Measurements from ENCODE around the gene SMYD5. TPM values are rescaled to one million over a fixed set of nuclear protein-coding genes. Genes with fewer than 3 reads are reported as not detected.

The SMYD5 gene
- total and polyA plus RNA-seq, 9 of the 15 experiments (the other 6 are each of a cell fraction or from before 2014, with no cell fraction given): 11.4 to 56.8 (median 32.0) TPM

DNA sequence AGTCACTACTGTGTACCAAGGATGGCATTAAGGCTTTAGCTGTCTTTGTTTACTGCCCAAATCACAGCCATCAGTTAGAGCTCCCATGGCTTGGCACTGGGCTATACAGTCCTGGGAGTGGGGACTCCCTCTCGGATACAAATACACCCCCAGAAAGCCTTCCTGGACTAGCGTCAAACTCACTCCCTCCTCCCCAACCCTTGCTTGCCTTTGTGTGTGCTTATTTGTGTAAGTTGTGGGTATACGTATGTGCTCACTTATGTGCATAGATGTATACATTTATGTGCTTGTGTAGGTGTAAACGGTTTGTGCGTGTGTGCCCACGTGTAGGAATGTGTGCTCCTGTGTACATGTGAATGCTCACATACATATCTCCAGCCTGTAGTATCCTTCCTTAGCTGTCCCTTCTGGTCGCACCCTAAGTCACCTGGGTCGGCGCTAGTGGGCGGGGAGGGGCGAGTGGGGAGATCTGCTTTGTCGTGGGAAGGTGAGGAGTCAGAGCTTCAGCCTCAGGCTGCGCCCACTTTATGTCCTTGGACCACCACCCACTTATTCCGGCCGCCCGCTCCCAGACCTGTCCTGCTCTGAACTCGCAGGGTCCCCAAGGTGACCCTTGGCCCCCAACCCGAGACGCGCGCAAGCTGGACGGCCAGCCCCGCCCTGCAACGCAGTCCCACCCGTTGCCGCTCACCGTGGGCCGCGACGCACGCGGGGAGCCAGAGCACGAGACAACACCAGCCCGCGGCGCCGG, 18.5 kb downstream of the SMYD5 start (continued):
- 0 out of 2 replicates have a peak, but pooled peaks have one; percentile 11 for TF ChIP-seq MTA3 (IDR thresholded peaks at IDR 0.05; ENCODE audit: borderline replicate concordance)
- TF ChIP-seq, protein P1, sequence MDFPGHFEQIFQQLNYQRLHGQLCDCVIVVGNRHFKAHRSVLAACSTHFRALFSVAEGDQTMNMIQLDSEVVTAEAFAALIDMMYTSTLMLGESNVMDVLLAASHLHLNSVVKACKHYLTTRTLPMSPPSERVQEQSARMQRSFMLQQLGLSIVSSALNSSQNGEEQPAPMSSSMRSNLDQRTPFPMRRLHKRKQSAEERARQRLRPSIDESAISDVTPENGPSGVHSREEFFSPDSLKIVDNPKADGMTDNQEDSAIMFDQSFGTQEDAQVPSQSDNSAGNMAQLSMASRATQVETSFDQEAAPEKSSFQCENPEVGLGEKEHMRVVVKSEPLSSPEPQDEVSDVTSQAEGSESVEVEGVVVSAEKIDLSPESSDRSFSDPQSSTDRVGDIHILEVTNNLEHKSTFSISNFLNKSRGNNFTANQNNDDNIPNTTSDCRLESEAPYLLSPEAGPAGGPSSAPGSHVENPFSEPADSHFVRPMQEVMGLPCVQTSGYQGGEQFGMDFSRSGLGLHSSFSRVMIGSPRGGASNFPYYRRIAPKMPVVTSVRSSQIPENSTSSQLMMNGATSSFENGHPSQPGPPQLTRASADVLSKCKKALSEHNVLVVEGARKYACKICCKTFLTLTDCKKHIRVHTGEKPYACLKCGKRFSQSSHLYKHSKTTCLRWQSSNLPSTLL (IDR thresholded peaks at IDR 0.05): no peak
- TF ChIP-seq E2F3 (CRISPR knock-in tag; IDR thresholded peaks at IDR 0.05): 0 out of 2 replicates have a peak, but pooled peaks have one; percentile 47
- no peak for TF ChIP-seq DPF2 (IDR thresholded peaks at IDR 0.05)
- TF ChIP-seq, protein P2, sequence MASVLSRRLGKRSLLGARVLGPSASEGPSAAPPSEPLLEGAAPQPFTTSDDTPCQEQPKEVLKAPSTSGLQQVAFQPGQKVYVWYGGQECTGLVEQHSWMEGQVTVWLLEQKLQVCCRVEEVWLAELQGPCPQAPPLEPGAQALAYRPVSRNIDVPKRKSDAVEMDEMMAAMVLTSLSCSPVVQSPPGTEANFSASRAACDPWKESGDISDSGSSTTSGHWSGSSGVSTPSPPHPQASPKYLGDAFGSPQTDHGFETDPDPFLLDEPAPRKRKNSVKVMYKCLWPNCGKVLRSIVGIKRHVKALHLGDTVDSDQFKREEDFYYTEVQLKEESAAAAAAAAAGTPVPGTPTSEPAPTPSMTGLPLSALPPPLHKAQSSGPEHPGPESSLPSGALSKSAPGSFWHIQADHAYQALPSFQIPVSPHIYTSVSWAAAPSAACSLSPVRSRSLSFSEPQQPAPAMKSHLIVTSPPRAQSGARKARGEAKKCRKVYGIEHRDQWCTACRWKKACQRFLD (CRISPR knock-in tag; IDR thresholded peaks at IDR 0.05): 0 out of 2 replicates have a peak, but pooled peaks have one; percentile 39
- TF ChIP-seq JUND (IDR thresholded peaks at IDR 0.05; ENCODE audit: borderline replicate concordance, low read depth, low read length): no peak
- no peak for TF ChIP-seq JUND (tag; IDR thresholded peaks at IDR 0.05; ENCODE audit: borderline replicate concordance, low read depth, low read length)
- TF ChIP-seq, protein P3, sequence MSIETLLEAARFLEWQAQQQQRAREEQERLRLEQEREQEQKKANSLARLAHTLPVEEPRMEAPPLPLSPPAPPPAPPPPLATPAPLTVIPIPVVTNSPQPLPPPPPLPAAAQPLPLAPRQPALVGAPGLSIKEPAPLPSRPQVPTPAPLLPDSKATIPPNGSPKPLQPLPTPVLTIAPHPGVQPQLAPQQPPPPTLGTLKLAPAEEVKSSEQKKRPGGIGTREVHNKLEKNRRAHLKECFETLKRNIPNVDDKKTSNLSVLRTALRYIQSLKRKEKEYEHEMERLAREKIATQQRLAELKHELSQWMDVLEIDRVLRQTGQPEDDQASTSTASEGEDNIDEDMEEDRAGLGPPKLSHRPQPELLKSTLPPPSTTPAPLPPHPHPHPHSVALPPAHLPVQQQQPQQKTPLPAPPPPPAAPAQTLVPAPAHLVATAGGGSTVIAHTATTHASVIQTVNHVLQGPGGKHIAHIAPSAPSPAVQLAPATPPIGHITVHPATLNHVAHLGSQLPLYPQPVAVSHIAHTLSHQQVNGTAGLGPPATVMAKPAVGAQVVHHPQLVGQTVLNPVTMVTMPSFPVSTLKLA (conservative IDR thresholded peaks at IDR 0.05): peak in 1 of 2 experiments; percentile 34; a peak in 3 of 4 replicates
- TF ChIP-seq KHSRP (IDR thresholded peaks at IDR 0.05): no peak
- TF ChIP-seq, protein P4, sequence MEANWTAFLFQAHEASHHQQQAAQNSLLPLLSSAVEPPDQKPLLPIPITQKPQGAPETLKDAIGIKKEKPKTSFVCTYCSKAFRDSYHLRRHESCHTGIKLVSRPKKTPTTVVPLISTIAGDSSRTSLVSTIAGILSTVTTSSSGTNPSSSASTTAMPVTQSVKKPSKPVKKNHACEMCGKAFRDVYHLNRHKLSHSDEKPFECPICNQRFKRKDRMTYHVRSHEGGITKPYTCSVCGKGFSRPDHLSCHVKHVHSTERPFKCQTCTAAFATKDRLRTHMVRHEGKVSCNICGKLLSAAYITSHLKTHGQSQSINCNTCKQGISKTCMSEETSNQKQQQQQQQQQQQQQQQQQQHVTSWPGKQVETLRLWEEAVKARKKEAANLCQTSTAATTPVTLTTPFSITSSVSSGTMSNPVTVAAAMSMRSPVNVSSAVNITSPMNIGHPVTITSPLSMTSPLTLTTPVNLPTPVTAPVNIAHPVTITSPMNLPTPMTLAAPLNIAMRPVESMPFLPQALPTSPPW (CRISPR knock-in tag; IDR thresholded peaks at IDR 0.05): peak; percentile 29; the same call in 1 of the 2 replicates
- TF ChIP-seq, protein P5, sequence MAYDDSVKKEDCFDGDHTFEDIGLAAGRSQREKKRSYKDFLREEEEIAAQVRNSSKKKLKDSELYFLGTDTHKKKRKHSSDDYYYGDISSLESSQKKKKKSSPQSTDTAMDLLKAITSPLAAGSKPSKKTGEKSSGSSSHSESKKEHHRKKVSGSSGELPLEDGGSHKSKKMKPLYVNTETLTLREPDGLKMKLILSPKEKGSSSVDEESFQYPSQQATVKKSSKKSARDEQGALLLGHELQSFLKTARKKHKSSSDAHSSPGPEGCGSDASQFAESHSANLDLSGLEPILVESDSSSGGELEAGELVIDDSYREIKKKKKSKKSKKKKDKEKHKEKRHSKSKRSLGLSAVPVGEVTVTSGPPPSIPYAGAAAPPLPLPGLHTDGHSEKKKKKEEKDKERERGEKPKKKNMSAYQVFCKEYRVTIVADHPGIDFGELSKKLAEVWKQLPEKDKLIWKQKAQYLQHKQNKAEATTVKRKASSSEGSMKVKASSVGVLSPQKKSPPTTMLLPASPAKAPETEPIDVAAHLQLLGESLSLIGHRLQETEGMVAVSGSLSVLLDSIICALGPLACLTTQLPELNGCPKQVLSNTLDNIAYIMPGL (CRISPR knock-in tag; IDR thresholded peaks at IDR 0.05): 0 out of 2 replicates have a peak, but pooled peaks have one; percentile 2
- TF ChIP-seq, protein P6, sequence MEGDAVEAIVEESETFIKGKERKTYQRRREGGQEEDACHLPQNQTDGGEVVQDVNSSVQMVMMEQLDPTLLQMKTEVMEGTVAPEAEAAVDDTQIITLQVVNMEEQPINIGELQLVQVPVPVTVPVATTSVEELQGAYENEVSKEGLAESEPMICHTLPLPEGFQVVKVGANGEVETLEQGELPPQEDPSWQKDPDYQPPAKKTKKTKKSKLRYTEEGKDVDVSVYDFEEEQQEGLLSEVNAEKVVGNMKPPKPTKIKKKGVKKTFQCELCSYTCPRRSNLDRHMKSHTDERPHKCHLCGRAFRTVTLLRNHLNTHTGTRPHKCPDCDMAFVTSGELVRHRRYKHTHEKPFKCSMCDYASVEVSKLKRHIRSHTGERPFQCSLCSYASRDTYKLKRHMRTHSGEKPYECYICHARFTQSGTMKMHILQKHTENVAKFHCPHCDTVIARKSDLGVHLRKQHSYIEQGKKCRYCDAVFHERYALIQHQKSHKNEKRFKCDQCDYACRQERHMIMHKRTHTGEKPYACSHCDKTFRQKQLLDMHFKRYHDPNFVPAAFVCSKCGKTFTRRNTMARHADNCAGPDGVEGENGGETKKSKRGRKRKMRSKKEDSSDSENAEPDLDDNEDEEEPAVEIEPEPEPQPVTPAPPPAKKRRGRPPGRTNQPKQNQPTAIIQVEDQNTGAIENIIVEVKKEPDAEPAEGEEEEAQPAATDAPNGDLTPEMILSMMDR (IDR thresholded peaks at IDR 0.05 in 2 of 3, conservative IDR thresholded peaks at IDR 0.05 in 1 of 3; ENCODE audit: insufficient read depth in 2 of 3, low read depth in 1 of 3, low read length in 3 of 3): peak; percentile 16 to 48 (median 33); a peak in 4 of 6 replicates
- no peak for TF ChIP-seq ZNF12 (CRISPR knock-in tag; IDR thresholded peaks at IDR 0.05)
- TF ChIP-seq ZNF717 (CRISPR knock-in tag; IDR thresholded peaks at IDR 0.05): no peak
- no peak for TF ChIP-seq TAF9B (IDR thresholded peaks at IDR 0.05; ENCODE audit: partially characterized antibody)

Data from K562 (cell line).